ENCODE measurements around the gene BSND.
A peak's percentile ranks its signal among the peaks of the same experiment; 100 is the strongest.

The BSND gene

DNA sequence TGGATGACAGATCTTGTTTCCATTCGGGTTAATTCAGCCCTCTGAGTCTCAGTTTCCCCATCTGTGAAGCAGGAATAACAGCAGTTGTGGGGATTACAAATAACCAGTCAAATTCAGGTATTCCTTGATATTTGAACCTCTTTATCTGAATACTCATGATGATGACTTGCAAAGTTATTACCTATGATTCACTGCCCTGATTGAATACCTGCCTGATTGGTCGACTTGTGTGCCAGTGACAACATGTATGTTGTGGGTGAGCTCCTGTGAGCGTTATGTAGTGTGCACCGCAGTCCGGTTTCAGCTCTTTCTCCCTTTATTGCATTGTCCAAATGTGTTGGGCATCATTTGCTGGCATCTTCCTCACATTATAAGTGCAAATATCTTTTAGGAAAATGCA, 27.8 kb upstream of the BSND start:
- H3K4me3 Mint-ChIP-seq, result no peak overlapping the region
- H3K36me3 Mint-ChIP-seq (ENCODE audit: low read depth), result no peaks in the 10 kb centered on the region
- H3K4me1 Mint-ChIP-seq, result peaks cover 19% of the 10 kb centered on the region
- TF ChIP-seq, protein P1, sequence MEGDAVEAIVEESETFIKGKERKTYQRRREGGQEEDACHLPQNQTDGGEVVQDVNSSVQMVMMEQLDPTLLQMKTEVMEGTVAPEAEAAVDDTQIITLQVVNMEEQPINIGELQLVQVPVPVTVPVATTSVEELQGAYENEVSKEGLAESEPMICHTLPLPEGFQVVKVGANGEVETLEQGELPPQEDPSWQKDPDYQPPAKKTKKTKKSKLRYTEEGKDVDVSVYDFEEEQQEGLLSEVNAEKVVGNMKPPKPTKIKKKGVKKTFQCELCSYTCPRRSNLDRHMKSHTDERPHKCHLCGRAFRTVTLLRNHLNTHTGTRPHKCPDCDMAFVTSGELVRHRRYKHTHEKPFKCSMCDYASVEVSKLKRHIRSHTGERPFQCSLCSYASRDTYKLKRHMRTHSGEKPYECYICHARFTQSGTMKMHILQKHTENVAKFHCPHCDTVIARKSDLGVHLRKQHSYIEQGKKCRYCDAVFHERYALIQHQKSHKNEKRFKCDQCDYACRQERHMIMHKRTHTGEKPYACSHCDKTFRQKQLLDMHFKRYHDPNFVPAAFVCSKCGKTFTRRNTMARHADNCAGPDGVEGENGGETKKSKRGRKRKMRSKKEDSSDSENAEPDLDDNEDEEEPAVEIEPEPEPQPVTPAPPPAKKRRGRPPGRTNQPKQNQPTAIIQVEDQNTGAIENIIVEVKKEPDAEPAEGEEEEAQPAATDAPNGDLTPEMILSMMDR (IDR thresholded peaks at IDR 0.05; ENCODE audit: unreplicated experiment in 3 of 3), result no peak
- no peak overlapping the region for H3K27ac Mint-ChIP-seq
- peaks cover 17% of the 10 kb centered on the region for H3K27me3 Mint-ChIP-seq (ENCODE audit: low read depth)
- H3K9me3 Mint-ChIP-seq, result no peaks in the 10 kb centered on the region

DNA sequence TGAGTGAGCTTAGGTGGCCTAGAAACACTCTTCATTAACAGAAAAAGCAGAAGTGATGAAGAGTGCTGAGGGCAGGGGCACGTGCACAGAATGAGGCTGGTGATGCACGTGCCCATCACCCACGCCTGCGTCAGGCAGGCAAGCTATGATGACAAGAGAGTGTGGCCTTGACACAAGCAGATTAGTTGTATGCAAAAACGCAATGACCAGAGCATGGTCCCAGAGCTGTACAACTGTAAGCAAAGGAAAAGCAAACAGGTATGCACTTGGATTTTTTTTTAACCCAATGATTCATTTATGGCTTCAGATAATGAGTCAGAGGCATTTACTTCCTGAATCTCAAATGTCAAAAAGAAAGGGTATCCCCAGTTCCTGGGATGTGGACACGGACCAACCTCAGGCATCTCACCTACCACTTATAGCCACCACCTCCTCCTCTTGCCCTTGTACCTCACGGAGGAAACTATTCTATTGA, 27.4 kb upstream of the BSND start:
- H3K4me1 Mint-ChIP-seq, result peaks cover 19% of the 10 kb centered on the region
- TF ChIP-seq, protein P1 (IDR thresholded peaks at IDR 0.05; ENCODE audit: unreplicated experiment in 3 of 3), result no peak
- no peak overlapping the region for H3K27ac Mint-ChIP-seq
- H3K36me3 Mint-ChIP-seq (ENCODE audit: low read depth), result no peaks in the 10 kb centered on the region
- H3K4me3 Mint-ChIP-seq, result no peak overlapping the region
- H3K9me3 Mint-ChIP-seq, result no peaks in the 10 kb centered on the region
- H3K27me3 Mint-ChIP-seq (ENCODE audit: low read depth), result peaks cover 19% of the 10 kb centered on the region

DNA sequence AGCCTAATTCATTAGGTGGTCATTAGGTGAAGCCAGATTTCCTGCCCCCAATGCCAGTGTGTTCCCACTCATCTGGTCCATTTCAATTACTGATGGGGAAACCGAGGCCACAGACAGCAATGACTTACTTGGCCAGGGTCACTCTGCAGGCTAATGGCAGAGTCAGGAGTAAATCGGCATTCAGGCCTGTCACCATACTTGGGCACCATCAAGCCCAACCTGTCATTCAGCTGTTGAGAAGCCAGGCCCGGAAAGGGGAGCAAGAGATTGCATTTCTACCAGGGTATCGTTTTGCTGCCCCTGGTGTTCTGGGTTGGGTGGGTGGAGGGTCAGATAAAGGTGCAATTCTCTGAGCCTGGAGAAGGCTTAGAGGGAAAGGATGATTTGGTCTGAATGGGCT, 26.3 kb upstream of the BSND start:
- H3K27me3 Mint-ChIP-seq (ENCODE audit: low read depth), result peaks cover 22% of the 10 kb centered on the region
- H3K27ac Mint-ChIP-seq, result no peak overlapping the region
- peaks cover 19% of the 10 kb centered on the region for H3K4me1 Mint-ChIP-seq
- H3K36me3 Mint-ChIP-seq (ENCODE audit: low read depth), result no peaks in the 10 kb centered on the region
- no peaks in the 10 kb centered on the region for H3K9me3 Mint-ChIP-seq
- no peak overlapping the region for H3K4me3 Mint-ChIP-seq
- TF ChIP-seq, protein P1 (IDR thresholded peaks at IDR 0.05; ENCODE audit: unreplicated experiment in 3 of 3), result no peak

DNA sequence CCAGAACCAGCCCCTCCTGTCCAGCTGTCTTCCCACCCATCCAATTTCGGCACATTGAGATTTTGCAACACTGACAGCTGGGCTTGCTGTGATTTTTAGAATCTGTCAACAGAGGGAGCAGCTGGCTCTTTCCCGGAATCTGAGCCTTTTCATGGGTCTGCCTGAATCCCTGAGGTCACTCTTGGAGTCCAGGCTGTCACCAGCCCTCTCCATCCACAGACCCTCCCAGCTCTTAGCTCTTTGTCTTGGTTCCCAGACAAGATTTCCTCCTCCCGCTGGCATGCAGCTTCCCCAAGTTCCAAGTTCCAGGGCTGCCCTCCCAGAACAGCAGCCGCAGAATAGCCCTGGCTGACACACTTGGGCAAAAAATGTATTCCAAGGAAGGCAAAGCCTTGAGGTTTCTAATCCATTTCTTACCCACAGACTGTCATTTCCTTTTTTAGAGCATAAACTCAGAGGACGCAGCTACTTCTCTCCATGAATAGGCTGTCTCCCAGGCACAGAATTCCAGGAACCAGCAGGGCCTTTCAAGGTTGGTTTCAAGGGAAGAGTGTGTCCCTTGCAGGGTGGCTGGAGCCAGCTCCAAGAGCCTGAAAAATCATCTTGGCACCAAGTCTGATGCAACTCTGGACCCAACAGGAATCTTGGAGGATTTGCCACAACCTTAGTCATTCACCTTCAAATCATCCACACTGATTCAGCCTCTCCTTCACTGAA, 25.4 kb upstream of the BSND start:
- Mint-ChIP-seq H3K27ac (peak overlapping the region; percentile 50 to 88 (median 83)), H3K27me3 (ENCODE audit: low read depth) (peaks cover 30% of the 10 kb centered on the region), H3K4me3 (peak overlapping the region in 1 of 3 experiments; percentile 28), H3K9me3 (no peaks in the 10 kb centered on the region), H3K36me3 (ENCODE audit: low read depth) (no peaks in the 10 kb centered on the region), H3K4me1 (peaks cover 26% of the 10 kb centered on the region)
- TF ChIP-seq, protein P1 (IDR thresholded peaks at IDR 0.05; ENCODE audit: unreplicated experiment in 3 of 3), result peak; percentile 34 to 51 (median 44)

DNA sequence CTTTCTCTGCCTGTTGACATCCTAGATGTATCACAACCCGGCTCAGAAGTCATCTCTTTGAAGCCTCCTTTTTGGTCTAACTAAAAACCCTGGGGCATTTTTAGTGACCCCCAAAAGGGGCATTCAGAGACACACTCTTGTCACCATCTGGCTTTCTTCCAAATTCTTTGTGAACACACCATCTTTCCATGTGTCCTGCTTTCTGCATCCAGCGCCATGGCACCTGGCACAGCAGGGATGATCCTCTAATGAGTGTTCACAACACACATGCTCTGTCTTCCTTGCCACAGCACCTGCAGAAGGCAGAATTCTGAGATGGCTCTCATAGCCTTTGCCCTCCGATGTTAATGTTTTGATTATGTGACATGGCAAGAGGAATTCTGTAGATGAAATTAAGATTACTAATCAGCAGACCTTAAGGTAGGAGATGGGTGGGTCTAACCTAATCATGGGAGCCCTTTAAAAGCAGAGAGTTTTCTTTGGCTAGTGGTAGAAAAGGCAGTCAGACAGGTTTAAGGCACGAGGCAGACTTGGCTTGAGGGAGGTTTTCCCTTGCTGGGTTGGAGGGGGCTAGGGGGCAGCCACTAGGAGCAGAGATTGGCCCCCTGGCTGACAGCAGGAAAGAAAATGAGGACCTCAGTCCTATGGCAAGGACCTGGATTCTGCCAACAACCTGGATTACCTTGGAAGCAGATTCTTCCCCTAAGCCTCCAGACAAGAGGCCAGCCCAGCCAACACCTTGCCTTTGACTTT, 23.2 kb upstream of the BSND start:
- no peak overlapping the region for H3K4me3 Mint-ChIP-seq
- no peak overlapping the region for H3K27ac Mint-ChIP-seq
- H3K36me3 Mint-ChIP-seq (ENCODE audit: low read depth), result no peaks in the 10 kb centered on the region
- peaks cover 26% of the 10 kb centered on the region for H3K4me1 Mint-ChIP-seq
- H3K9me3 Mint-ChIP-seq, result no peaks in the 10 kb centered on the region
- TF ChIP-seq, protein P1 (IDR thresholded peaks at IDR 0.05; ENCODE audit: unreplicated experiment in 3 of 3), result no peak
- H3K27me3 Mint-ChIP-seq (ENCODE audit: low read depth), result peaks cover 47% of the 10 kb centered on the region
